Measurements from ENCODE around the gene ENTHD1.

Gene ENTHD1

GRCh38 chr22:39731481-39731880, 162.1 kb downstream of the ENTHD1 start:
- DNase-seq (ENCODE audit: low spot score) = no peak

GRCh38 chr22:39729141-39729934, 164.2 kb downstream of the ENTHD1 start:
- DNase-seq (ENCODE audit: low spot score) = no peak

- no peak for DNase-seq (ENCODE audit: low spot score)
Measured at GRCh38 chr22:39728236-39728860, 165.2 kb downstream of the ENTHD1 start.

GRCh38 chr22:39727541-39727940, 166.0 kb downstream of the ENTHD1 start:
- no peak for DNase-seq (ENCODE audit: low spot score)

GRCh38 chr22:39725351-39726035, 168.1 kb downstream of the ENTHD1 start:
- DNase-seq (ENCODE audit: low spot score) = no peak

- DNase-seq (ENCODE audit: low spot score) = no peak
Measured at GRCh38 chr22:39724857-39725256, 168.7 kb downstream of the ENTHD1 start.

GRCh38 chr22:39724390-39724789, 169.2 kb downstream of the ENTHD1 start:
- no peak for DNase-seq (ENCODE audit: low spot score)

GRCh38 chr22:39723899-39724351, 169.6 kb downstream of the ENTHD1 start:
- no peak for DNase-seq (ENCODE audit: low spot score)

GRCh38 chr22:39723463-39723862, 170.1 kb downstream of the ENTHD1 start:
- no peak for DNase-seq (ENCODE audit: low spot score)

- no peak for DNase-seq (ENCODE audit: low spot score)
Measured at GRCh38 chr22:39722501-39722900, 171.1 kb downstream of the ENTHD1 start.

GRCh38 chr22:39722032-39722325, 171.6 kb downstream of the ENTHD1 start:
- DNase-seq (ENCODE audit: low spot score) = no peak

GRCh38 chr22:39721206-39722031, 172.1 kb downstream of the ENTHD1 start:
- DNase-seq (ENCODE audit: low spot score) = no peak

- no peak for DNase-seq (ENCODE audit: low spot score)
Measured at GRCh38 chr22:39719559-39720450, 173.8 kb downstream of the ENTHD1 start.

- no peak for DNase-seq (ENCODE audit: low spot score)
Measured at GRCh38 chr22:39718921-39719475, 174.6 kb downstream of the ENTHD1 start.

GRCh38 chr22:39718206-39718605, 175.4 kb downstream of the ENTHD1 start:
- no peak for DNase-seq (ENCODE audit: low spot score)

- DNase-seq (ENCODE audit: low spot score) = no peak
Measured at GRCh38 chr22:39717099-39717498, 176.5 kb downstream of the ENTHD1 start.

GRCh38 chr22:39716534-39716933, 177.0 kb downstream of the ENTHD1 start:
- DNase-seq (ENCODE audit: low spot score) = no peak

GRCh38 chr22:39715778-39716495, 177.6 kb downstream of the ENTHD1 start:
- no peak for DNase-seq (ENCODE audit: low spot score)

- DNase-seq (ENCODE audit: low spot score) = no peak
Measured at GRCh38 chr22:39714321-39714720, 179.2 kb downstream of the ENTHD1 start.

GRCh38 chr22:39713799-39714290, 179.7 kb downstream of the ENTHD1 start:
- no peak for DNase-seq (ENCODE audit: low spot score)
